HepG2 (cell line): ENCODE results near the gene CDC42BPG. TPM values are rescaled to one million over a fixed set of nuclear protein-coding genes. Genes with fewer than 3 reads are reported as not detected.

Experiments used
- BCL6 ChIP-seq: IDR thresholded peaks from 2 replicates; pipeline ENCODE4 v1.6.1; 2016; ENCODE audit warnings: missing genetic modification reagents, missing compliant biosample characterization
- HMGA1 ChIP-seq: sonication (generic); formaldehyde crosslinking; conservative IDR thresholded peaks from 2 replicates; pipeline ENCODE4 v1.4.0; 2020; ENCODE audit warnings: missing genetic modification reagents
- KDM6A ChIP-seq: IDR thresholded peaks from 2 replicates; pipeline ENCODE4 v1.6.1; 2016; ENCODE audit warnings: low read depth
- MBD4 ChIP-seq: IDR thresholded peaks from 2 replicates; pipeline ENCODE4 v1.6.1; 2012; ENCODE audit warnings: low read length, inconsistent platforms, borderline replicate concordance
- MED1 ChIP-seq: sonication (generic); formaldehyde crosslinking; IDR thresholded peaks from 2 replicates; pipeline ENCODE4 v1.4.0; 2020; ENCODE audit warnings: missing genetic modification reagents
- MLXIP ChIP-seq: sonication (generic); formaldehyde crosslinking; IDR thresholded peaks from 2 replicates; pipeline ENCODE4 v1.9.0; 2021; ENCODE audit warnings: missing genetic modification reagents, borderline replicate concordance
- NRL ChIP-seq: sonication (generic); formaldehyde crosslinking; IDR thresholded peaks from 2 replicates; pipeline ENCODE4 v1.5.0; 2020; ENCODE audit warnings: missing genetic modification reagents, mild to moderate bottlenecking, moderate library complexity, borderline replicate concordance
- PCBP2 ChIP-seq: fragments of 200-400 bp; formaldehyde crosslinking; optimal IDR thresholded peaks from 2 replicates; pipeline ENCODE3; 2018; ENCODE audit warnings: low read length, low read depth; ENCODE audit not compliant: poor library complexity, severe bottlenecking
- PHF21A ChIP-seq: sonication (generic); formaldehyde crosslinking; IDR thresholded peaks from 2 replicates; pipeline ENCODE4 v1.5.0; 2020; ENCODE audit warnings: mild to moderate bottlenecking, missing genetic modification reagents
- SMARCE1 ChIP-seq: fragments of 450-650 bp; IDR thresholded peaks from 2 replicates; pipeline ENCODE4 v1.6.1; 2017; ENCODE audit warnings: borderline replicate concordance
- TCF12 ChIP-seq, 2 experiments: fragments of 450-650 bp in 1 of 2; sonication (generic) in 1 of 2; formaldehyde crosslinking in 1 of 2; IDR thresholded peaks; 2 replicates each; pipeline versions ENCODE4 v1.6.1 to v1.8.0; 2017 to 2022; ENCODE audit warnings: antibody characterized with exemption in 1 of 2, mild to moderate bottlenecking in 1 of 2, missing genetic modification reagents in 1 of 2, moderate library complexity in 1 of 2
- TEAD3 ChIP-seq: optimal IDR thresholded peaks from 2 replicates; pipeline ENCODE3; 2016; ENCODE audit warnings: borderline replicate concordance
- ZBTB10 ChIP-seq: sonication (generic); formaldehyde crosslinking; IDR thresholded peaks from 2 replicates; pipeline ENCODE4 v1.4.0; 2020; ENCODE audit warnings: missing genetic modification reagents, borderline replicate concordance
- ZBTB42 ChIP-seq: sonication (generic); formaldehyde crosslinking; IDR thresholded peaks from 2 replicates; pipeline ENCODE4 v1.5.0; 2020; ENCODE audit warnings: mild to moderate bottlenecking, missing genetic modification reagents
- ZBTB46 ChIP-seq: sonication (generic); formaldehyde crosslinking; IDR thresholded peaks from 2 replicates; pipeline ENCODE4 v1.4.0; 2020; ENCODE audit warnings: mild to moderate bottlenecking, missing genetic modification reagents, borderline replicate concordance
- ZFP90 ChIP-seq: sonication (generic); formaldehyde crosslinking; IDR thresholded peaks from 2 replicates; pipeline ENCODE4 v1.8.0; 2022; ENCODE audit warnings: missing genetic modification reagents, mild to moderate bottlenecking, inconsistent platforms, borderline replicate concordance
- ZNF138 ChIP-seq: sonication (generic); formaldehyde crosslinking; IDR thresholded peaks from 2 replicates; pipeline ENCODE4 v1.5.0; 2020; ENCODE audit warnings: mild to moderate bottlenecking, low read depth, missing genetic modification reagents
- ZNF770 ChIP-seq: sonication (generic); formaldehyde crosslinking; IDR thresholded peaks from 2 replicates; pipeline ENCODE4 v1.5.0; 2020; ENCODE audit warnings: mild to moderate bottlenecking, missing genetic modification reagents
- polyA plus RNA-seq, 8 experiments: library from polyadenylated mRNA; depleted of rRNA in 3 of 8; stranded (reverse) in 7 of 8; unstranded in 1 of 8; fragments of >200 nt; fragmentation: Illumina TruSeq in 4 of 8; extraction: Trizol in 4 of 8; gene quantifications; 2 replicates each; pipeline versions ENCODE4 v1.2.1 to v1.2.3, GENCODE V29; 2011 to 2016; ENCODE audit warnings: low read depth in 4 of 8, missing spikeins in 1 of 8, mixed read lengths in 1 of 8; ENCODE audit not compliant: insufficient read depth in 1 of 8
- total RNA-seq, 5 experiments: library from RNA; depleted of rRNA; stranded (reverse); fragments of >200 nt; fragmentation: Illumina TruSeq; extraction: Trizol; gene quantifications; 2 replicates each; pipeline ENCODE4 v1.2.3, GENCODE V29; 2016; ENCODE audit warnings: low read depth in 1 of 5

The CDC42BPG gene
- total and polyA plus RNA-seq, 2 of the 13 experiments (the other 11 are each of a cell fraction or from before 2014, with no cell fraction given), result 0.55 to 1.4 TPM

GRCh38 chr11:64885367-64886286 is 41.2 kb upstream of the CDC42BPG start (continued):
- TF ChIP-seq MLXIP (CRISPR knock-in tag), result no peak
- peak; percentile 22; the same call in 1 of the 2 replicates for TF ChIP-seq PHF21A (CRISPR knock-in tag)
- TF ChIP-seq TEAD3, result peak; percentile 42
- TF ChIP-seq BCL6 (CRISPR knock-in tag), result peak; percentile 81
- TF ChIP-seq ZBTB46 (CRISPR knock-in tag), result no peak
- no peak for TF ChIP-seq ZNF138 (CRISPR knock-in tag)
- TF ChIP-seq MED1 (CRISPR knock-in tag), result peak; percentile 56; the same call in 1 of the 2 replicates
- TF ChIP-seq MBD4, result no peak
- no peak for TF ChIP-seq PCBP2
- TF ChIP-seq ZFP90 (CRISPR knock-in tag), result no peak
- TF ChIP-seq ZNF770 (CRISPR knock-in tag), result no peak
- no peak for TF ChIP-seq KDM6A
- TF ChIP-seq NRL (CRISPR knock-in tag), result no peak
- TF ChIP-seq HMGA1 (CRISPR knock-in tag), result no peak
- TF ChIP-seq ZBTB10, result no peak
- TF ChIP-seq SMARCE1, result no peak
- TF ChIP-seq ZBTB42, result no peak
- no peak for TF ChIP-seq TCF12 (IDR thresholded peaks at IDR 0.05)
- no peak for TF ChIP-seq TCF12 (CRISPR knock-in tag; IDR thresholded peaks at IDR 0.05)
